Right cardiac atrium (tissue), 5 donors: Measurements from ENCODE around the gene VSTM2B. TPM values are rescaled to one million over a fixed set of nuclear protein-coding genes. Genes with fewer than 3 reads are reported as not detected.

Experiments used
- ATAC-seq, 2 donors: fragments of 200-7000 bp; cut with Tn5 transposase; one replicate each; pipeline versions ENCODE4 v1.8.0 to v1.9.1; 2020; ENCODE audit warnings: moderate library complexity in 2 of 2, mild to moderate bottlenecking in 1 of 2
- DNase-seq, 3 donors: peaks; one replicate each; pipeline ENCODE4 v3.0.0-alpha.2; 2020
- H3K27ac ChIP-seq: one replicate; pipeline ENCODE4 v1.5.1; 2013; ENCODE audit warnings: mild to moderate bottlenecking, low read length, control low read depth, moderate library complexity
- H3K27me3 ChIP-seq: one replicate; pipeline ENCODE4 v1.6.1; 2013; ENCODE audit not compliant: control insufficient read depth, insufficient read depth
- H3K4me1 ChIP-seq: one replicate; pipeline ENCODE4 v1.6.1; 2013; ENCODE audit warnings: low read length; ENCODE audit not compliant: control insufficient read depth, insufficient read depth
- H3K4me3 ChIP-seq: one replicate; pipeline ENCODE4 v1.5.1; 2013; ENCODE audit warnings: low read length, control low read depth
- H3K9me3 ChIP-seq: one replicate; pipeline ENCODE4 v1.6.1; 2013; ENCODE audit warnings: low read length; ENCODE audit not compliant: control insufficient read depth
- WGBS: extraction: QIAGEN DNeasy Blood & Tissue Kit; methylation state at CpG from one replicate; pipeline ENCODE4 v1.1.7; 2013; 5-methylcytosine and 5-hydroxymethylcytosine counted together
- intact Hi-C, 4 donors: fragments of 100-400 bp; cut with DNase I; formaldehyde crosslinking; loops; one replicate each; pipeline versions ENCODE4 v1.11.0 to v1.14.0; 2022 to 2023
- polyA plus RNA-seq: library from polyadenylated mRNA; stranded (reverse); fragments of 200-250 nt; gene quantifications from one replicate; pipeline ENCODE4 v1.2.3, GENCODE V29; 2013
- total RNA-seq, 4 donors: library from RNA; stranded (reverse); fragmentation: NEBNext Ultra II Directional; extraction: Animal tissue kit (Norgen Biotek cat#: 25700); gene quantifications; one replicate each; pipeline ENCODE4 v1.2.1, GENCODE V29; 2021
- donor health status: healthy with polysubstance abuse.
- donor health status: DM: no; HTN: yes; CAD: no.
- donor health status: DM: no; HTN: no; CAD: no.
- donor health status: DM: no; HTN: yes; CAD: no; lungs with severe emphysema.
- donor health status: DM: yes; HTN: yes; CAD: no.

Gene VSTM2B
- total and polyA plus RNA-seq, 5 donors, result not detected

- no peak for ATAC-seq
- Histone ChIP-seq H3K4me1 (no peaks in the 10 kb centered on the region), H3K27me3 (no peaks in the 10 kb centered on the region), H3K9me3 (no peaks in the 10 kb centered on the region), H3K4me3 (no peak overlapping the region), H3K27ac (no peak overlapping the region)
- WGBS, result 69% methylated on average over 12 of the region's 12 CpGs
- DNase-seq, result no peak
- intact Hi-C loops, result no loop called here
These were observed 27.9 kb upstream of the VSTM2B start for GRCh38 chr19:29497686-29498436.

GRCh38 chr19:29499261-29499920, 26.4 kb upstream of the VSTM2B start:
- no peaks in the 10 kb centered on the region for H3K4me1 ChIP-seq
- intact Hi-C loops, result no loop called here
- ATAC-seq, result no peak
- WGBS, result 73% methylated on average over 14 of the region's 14 CpGs
- H3K4me3 ChIP-seq, result no peak overlapping the region
- no peaks in the 10 kb centered on the region for H3K9me3 ChIP-seq
- DNase-seq, result no peak
- no peaks in the 10 kb centered on the region for H3K27me3 ChIP-seq
- H3K27ac ChIP-seq, result no peak overlapping the region

- ATAC-seq, result no peak
- no peak for DNase-seq
- no peak overlapping the region for H3K4me3 ChIP-seq
- intact Hi-C loops, result no loop called here
- H3K4me1 ChIP-seq, result no peaks in the 10 kb centered on the region
- no peaks in the 10 kb centered on the region for H3K9me3 ChIP-seq
- 74% methylated on average over 18 of the region's 18 CpGs for WGBS
- no peaks in the 10 kb centered on the region for H3K27me3 ChIP-seq
- no peak overlapping the region for H3K27ac ChIP-seq
These were observed 25.7 kb upstream of the VSTM2B start for GRCh38 chr19:29499921-29500590.

- H3K27ac ChIP-seq, result no peak overlapping the region
- H3K27me3 ChIP-seq, result no peaks in the 10 kb centered on the region
- WGBS, result 87% methylated on average over 18 of the region's 18 CpGs
- H3K9me3 ChIP-seq, result no peaks in the 10 kb centered on the region
- no peak for ATAC-seq
- H3K4me3 ChIP-seq, result no peak overlapping the region
- intact Hi-C loops, result no loop called here
- no peak for DNase-seq
- H3K4me1 ChIP-seq, result no peaks in the 10 kb centered on the region
These were observed 23.8 kb upstream of the VSTM2B start for GRCh38 chr19:29501816-29502580.

GRCh38 chr19:29502581-29502850, 23.3 kb upstream of the VSTM2B start:
- intact Hi-C loops, result no loop called here
- Histone ChIP-seq H3K27me3 (no peaks in the 10 kb centered on the region), H3K27ac (no peak overlapping the region), H3K4me3 (no peak overlapping the region), H3K4me1 (no peaks in the 10 kb centered on the region), H3K9me3 (no peaks in the 10 kb centered on the region)
- 77% methylated on average over 3 of the region's 3 CpGs for WGBS
- no peak for DNase-seq
- no peak for ATAC-seq

GRCh38 chr19:29503140-29503758, 22.5 kb upstream of the VSTM2B start:
- ATAC-seq (no peak), DNase-seq (no peak)
- no peaks in the 10 kb centered on the region for H3K27me3 ChIP-seq
- no peaks in the 10 kb centered on the region for H3K4me1 ChIP-seq
- 69% methylated on average over 12 of the region's 12 CpGs for WGBS
- H3K4me3 ChIP-seq, result no peak overlapping the region
- no peak overlapping the region for H3K27ac ChIP-seq
- intact Hi-C loops, result no loop called here
- no peaks in the 10 kb centered on the region for H3K9me3 ChIP-seq

GRCh38 chr19:29503785-29504184, 22.0 kb upstream of the VSTM2B start:
- Histone ChIP-seq H3K27ac (no peak overlapping the region), H3K27me3 (no peaks in the 10 kb centered on the region), H3K4me3 (no peak overlapping the region), H3K9me3 (no peaks in the 10 kb centered on the region), H3K4me1 (no peaks in the 10 kb centered on the region)
- ATAC-seq (no peak), DNase-seq (no peak)
- WGBS, result 81% methylated on average over 10 of the region's 10 CpGs
- intact Hi-C loops, result no loop called here

- Histone ChIP-seq H3K4me1 (no peaks in the 10 kb centered on the region), H3K9me3 (no peaks in the 10 kb centered on the region), H3K27ac (no peak overlapping the region), H3K4me3 (no peak overlapping the region), H3K27me3 (no peaks in the 10 kb centered on the region)
- DNase-seq, result no peak
- 81% methylated on average over 8 of the region's 8 CpGs for WGBS
- intact Hi-C loops, result no loop called here
- ATAC-seq, result no peak
These were observed 21.3 kb upstream of the VSTM2B start for GRCh38 chr19:29504454-29504853.

GRCh38 chr19:29505097-29505824, 20.5 kb upstream of the VSTM2B start:
- intact Hi-C loops, result no loop called here
- no peaks in the 10 kb centered on the region for H3K27me3 ChIP-seq
- ATAC-seq, result peak in 1 of 2 donors; percentile 11

GRCh38 chr19:29506619-29506911, 19.2 kb upstream of the VSTM2B start:
- Histone ChIP-seq H3K27me3 (no peaks in the 10 kb centered on the region), H3K4me1 (no peaks in the 10 kb centered on the region), H3K4me3 (no peak overlapping the region), H3K27ac (no peak overlapping the region), H3K9me3 (no peaks in the 10 kb centered on the region)
- DNase-seq (no peak), ATAC-seq (no peak)
- intact Hi-C loops, result no loop called here
- 78% methylated on average over 1 of the region's 1 CpG for WGBS

More at GRCh38 chr19:29505097-29505824, 20.5 kb upstream of the VSTM2B start:
- whole genome bisulfite sequencing, result 70% methylated on average over 13 of the region's 13 CpGs
- no peak for DNase-seq
- Histone ChIP-seq H3K27ac (no peak overlapping the region), H3K9me3 (no peaks in the 10 kb centered on the region), H3K4me1 (no peaks in the 10 kb centered on the region), H3K4me3 (no peak overlapping the region)
